Neural cell (in vitro differentiated cells): Measurements from ENCODE around the gene LXN. TPM values are rescaled to one million over a fixed set of nuclear protein-coding genes. Genes with fewer than 3 reads are reported as not detected.
"Not testable (repeated sequence)": the region's sequence is repeated elsewhere in the genome, so short reads cannot be mapped to it uniquely, and the experiment has no call there.

ENCODE experiments used
- H2AFZ ChIP-seq: fragments of 200-600, 300-800 bp; sonication (generic), shearing (Covaris generic); 2 replicates; pipeline ENCODE4 v1.6.0; 2014; ENCODE audit warnings: low read depth, mild to moderate bottlenecking, antibody characterized with exemption, low read length, moderate library complexity
- H3F3A ChIP-seq: fragments of 200-600 bp; shearing (Covaris generic); 2 replicates; pipeline ENCODE4 v1.6.1; 2016; ENCODE audit warnings: mild to moderate bottlenecking, moderate library complexity, mixed read lengths, antibody characterized with exemption, low read length; ENCODE audit not compliant: insufficient read depth, poor library complexity, severe bottlenecking
- H3K27ac ChIP-seq: fragments of 200-600, 300-800 bp; sonication (generic), shearing (Covaris generic); 2 replicates; pipeline ENCODE4 v1.5.1; 2014; ENCODE audit warnings: mild to moderate bottlenecking, low read length, moderate library complexity
- H3K27me3 ChIP-seq: fragments of 300-800, 200-600 bp; sonication (generic), shearing (Covaris generic); 2 replicates; pipeline ENCODE4 v1.6.0; 2014; ENCODE audit warnings: mild to moderate bottlenecking, low read depth, low read length, moderate library complexity; ENCODE audit not compliant: insufficient read depth
- H3K36me3 ChIP-seq: fragments of 300-800, 200-600 bp; sonication (generic), shearing (Covaris generic); 2 replicates; pipeline ENCODE4 v1.5.1; 2014; ENCODE audit warnings: mild to moderate bottlenecking, antibody characterized with exemption, low read length, moderate library complexity; ENCODE audit not compliant: insufficient read depth
- H3K4me2 ChIP-seq: fragments of 300-800, 200-600 bp; sonication (generic), shearing (Covaris generic); 2 replicates; pipeline ENCODE4 v1.6.0; 2014; ENCODE audit warnings: mild to moderate bottlenecking, low read length
- H3K4me3 ChIP-seq: fragments of 300-800, 200-600 bp; sonication (generic), shearing (Covaris generic); 2 replicates; pipeline ENCODE4 v1.5.1; 2014; ENCODE audit warnings: mild to moderate bottlenecking, low read length, moderate library complexity
- H3K79me2 ChIP-seq: fragments of 200-600 bp; shearing (Covaris generic); replicated peaks from 2 replicates; pipeline ENCODE4 v1.6.0; 2014; ENCODE audit warnings: mild to moderate bottlenecking, low read length, moderate library complexity; ENCODE audit not compliant: insufficient read depth
- H3K9ac ChIP-seq: fragments of 300-800, 200-600 bp; sonication (generic), shearing (Covaris generic); 2 replicates; pipeline ENCODE4 v1.6.1; 2016; ENCODE audit warnings: mild to moderate bottlenecking, low read length, mixed read lengths
- H3K9me2 ChIP-seq: fragments of 200-600 bp; shearing (Covaris generic); 2 replicates; pipeline ENCODE4 v1.6.1; 2016; ENCODE audit warnings: mild to moderate bottlenecking, low read length, mixed read lengths; ENCODE audit not compliant: insufficient read depth
- H3K9me3 ChIP-seq: fragments of 200-600, 300-800 bp; sonication (generic), shearing (Covaris generic); 2 replicates; pipeline ENCODE4 v1.6.1; 2016; ENCODE audit warnings: mild to moderate bottlenecking, mixed run types, low read length, moderate library complexity, mixed read lengths
- H4K20me1 ChIP-seq: fragments of 200-600 bp; shearing (Covaris generic); 2 replicates; pipeline ENCODE4 v1.6.1; 2016; ENCODE audit warnings: mild to moderate bottlenecking, mixed run types; ENCODE audit not compliant: insufficient read depth
- EP300 ChIP-seq: fragments of 450-650 bp; conservative IDR thresholded peaks from 2 replicates; pipeline ENCODE4 v1.6.1; 2014; ENCODE audit warnings: antibody characterized with exemption, mild to moderate bottlenecking, moderate library complexity; ENCODE audit not compliant: poor library complexity, severe bottlenecking
- MXI1 ChIP-seq: fragments of 450-650 bp; conservative IDR thresholded peaks from 2 replicates; pipeline ENCODE4 v1.6.1; 2014; ENCODE audit warnings: antibody characterized with exemption, mild to moderate bottlenecking; ENCODE audit not compliant: poor library complexity, severe bottlenecking
- POLR2AphosphoS5 ChIP-seq: IDR thresholded peaks from 2 replicates; pipeline ENCODE4 v1.6.1; 2012
- RAD21 ChIP-seq: fragments of 450-650 bp; conservative IDR thresholded peaks from 2 replicates; pipeline ENCODE4 v1.6.1; 2014; ENCODE audit warnings: antibody characterized with exemption, mild to moderate bottlenecking, moderate library complexity
- SMC3 ChIP-seq: fragments of 450-650 bp; conservative IDR thresholded peaks from 2 replicates; pipeline ENCODE4 v1.6.1; 2014; ENCODE audit warnings: antibody characterized with exemption, mild to moderate bottlenecking, moderate library complexity; ENCODE audit not compliant: poor library complexity
- TAF1 ChIP-seq: IDR thresholded peaks from 2 replicates; pipeline ENCODE4 v1.6.1; 2012; ENCODE audit warnings: low read depth
- polyA plus RNA-seq: library from polyadenylated mRNA; depleted of rRNA; stranded (reverse); fragments of >200 nt; gene quantifications from 2 replicates; pipeline ENCODE4 v1.2.3, GENCODE V29; 2014
- TF ChIP-seq, protein P1 (sequence below): fragments of 450-650 bp; IDR thresholded peaks from 2 replicates; pipeline ENCODE4 v1.5.1; 2014; ENCODE audit warnings: antibody characterized with exemption, mild to moderate bottlenecking, moderate library complexity; ENCODE audit not compliant: poor library complexity, severe bottlenecking
- TF ChIP-seq, protein P2 (sequence below): IDR thresholded peaks from 2 replicates; pipeline ENCODE4 v1.6.1; 2012; ENCODE audit warnings: borderline replicate concordance

LXN gene
- polyA plus RNA-seq, 1 donor from 2014 or later = 0.53 TPM

DNA sequence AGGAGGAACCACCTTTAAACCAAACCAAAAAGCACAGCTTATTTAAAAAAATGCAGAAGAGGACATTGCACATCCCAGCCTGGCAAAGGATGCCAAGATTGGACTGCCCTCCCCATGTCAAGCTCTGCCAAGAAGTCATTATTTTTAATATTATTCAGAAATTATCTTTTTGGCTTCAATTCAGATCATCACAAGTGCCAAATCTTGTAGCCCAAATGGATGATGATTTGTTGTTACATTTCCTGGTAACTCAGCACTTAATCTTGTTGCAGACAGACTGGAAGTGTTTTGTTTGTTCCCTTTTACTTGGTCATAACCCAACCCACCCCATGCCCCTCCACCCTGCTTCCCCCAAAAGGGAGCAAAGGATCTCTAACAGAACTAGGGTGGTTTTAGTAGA is 28.1 kb upstream of the LXN start:
- H3K36me3 ChIP-seq = no peaks in the 10 kb centered on the region
- H3F3A ChIP-seq = no peaks in the 10 kb centered on the region
- H4K20me1 ChIP-seq = no peaks in the 10 kb centered on the region
- H3K9ac ChIP-seq = no peak overlapping the region
- no peak overlapping the region for H3K4me2 ChIP-seq
- no peak overlapping the region for H2AFZ ChIP-seq
- TF ChIP-seq EP300 (no peak), SMC3 (no peak), POLR2AphosphoS5 (no peak), MXI1 (no peak), RAD21 (no peak)
- TF ChIP-seq, protein P1, sequence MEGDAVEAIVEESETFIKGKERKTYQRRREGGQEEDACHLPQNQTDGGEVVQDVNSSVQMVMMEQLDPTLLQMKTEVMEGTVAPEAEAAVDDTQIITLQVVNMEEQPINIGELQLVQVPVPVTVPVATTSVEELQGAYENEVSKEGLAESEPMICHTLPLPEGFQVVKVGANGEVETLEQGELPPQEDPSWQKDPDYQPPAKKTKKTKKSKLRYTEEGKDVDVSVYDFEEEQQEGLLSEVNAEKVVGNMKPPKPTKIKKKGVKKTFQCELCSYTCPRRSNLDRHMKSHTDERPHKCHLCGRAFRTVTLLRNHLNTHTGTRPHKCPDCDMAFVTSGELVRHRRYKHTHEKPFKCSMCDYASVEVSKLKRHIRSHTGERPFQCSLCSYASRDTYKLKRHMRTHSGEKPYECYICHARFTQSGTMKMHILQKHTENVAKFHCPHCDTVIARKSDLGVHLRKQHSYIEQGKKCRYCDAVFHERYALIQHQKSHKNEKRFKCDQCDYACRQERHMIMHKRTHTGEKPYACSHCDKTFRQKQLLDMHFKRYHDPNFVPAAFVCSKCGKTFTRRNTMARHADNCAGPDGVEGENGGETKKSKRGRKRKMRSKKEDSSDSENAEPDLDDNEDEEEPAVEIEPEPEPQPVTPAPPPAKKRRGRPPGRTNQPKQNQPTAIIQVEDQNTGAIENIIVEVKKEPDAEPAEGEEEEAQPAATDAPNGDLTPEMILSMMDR = no peak
- no peaks in the 10 kb centered on the region for H3K79me2 ChIP-seq
- H3K9me2 ChIP-seq = no peaks in the 10 kb centered on the region
- H3K27me3 ChIP-seq = no peaks in the 10 kb centered on the region
- no peak overlapping the region for H3K4me3 ChIP-seq
- H3K27ac ChIP-seq = no peak overlapping the region
- H3K9me3 ChIP-seq = no peaks in the 10 kb centered on the region

DNA sequence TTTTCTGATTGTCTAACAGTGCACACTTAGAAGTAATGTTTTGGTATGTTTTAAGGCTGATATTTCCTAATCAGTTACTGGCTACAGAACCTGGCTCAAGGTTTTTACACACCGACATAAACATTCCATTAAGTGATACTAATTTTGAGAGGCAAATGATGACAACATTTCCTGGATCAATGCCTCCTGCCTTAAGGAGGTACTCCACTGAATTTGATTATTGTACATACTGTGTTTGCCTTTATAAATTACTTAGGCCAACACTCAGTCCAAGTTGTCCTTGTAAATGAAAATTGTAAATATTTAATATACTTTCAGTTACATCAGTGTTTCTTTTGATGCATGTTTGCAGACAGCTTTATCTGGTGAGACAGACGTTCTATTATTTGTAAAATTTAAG is 24.2 kb upstream of the LXN start:
- Histone ChIP-seq H3K4me2 (no peak overlapping the region), H3K36me3 (no peaks in the 10 kb centered on the region), H3K27ac (no peak overlapping the region), H4K20me1 (no peaks in the 10 kb centered on the region), H2AFZ (no peak overlapping the region), H3K9me2 (no peaks in the 10 kb centered on the region), H3K4me3 (no peak overlapping the region), H3K27me3 (no peaks in the 10 kb centered on the region), H3K79me2 (no peaks in the 10 kb centered on the region), H3F3A (no peaks in the 10 kb centered on the region), H3K9ac (no peak overlapping the region), H3K9me3 (no peaks in the 10 kb centered on the region)
- TF ChIP-seq MXI1 (no peak), TAF1 (no peak)
- TF ChIP-seq, protein P1 = no peak
- TF ChIP-seq, protein P2, sequence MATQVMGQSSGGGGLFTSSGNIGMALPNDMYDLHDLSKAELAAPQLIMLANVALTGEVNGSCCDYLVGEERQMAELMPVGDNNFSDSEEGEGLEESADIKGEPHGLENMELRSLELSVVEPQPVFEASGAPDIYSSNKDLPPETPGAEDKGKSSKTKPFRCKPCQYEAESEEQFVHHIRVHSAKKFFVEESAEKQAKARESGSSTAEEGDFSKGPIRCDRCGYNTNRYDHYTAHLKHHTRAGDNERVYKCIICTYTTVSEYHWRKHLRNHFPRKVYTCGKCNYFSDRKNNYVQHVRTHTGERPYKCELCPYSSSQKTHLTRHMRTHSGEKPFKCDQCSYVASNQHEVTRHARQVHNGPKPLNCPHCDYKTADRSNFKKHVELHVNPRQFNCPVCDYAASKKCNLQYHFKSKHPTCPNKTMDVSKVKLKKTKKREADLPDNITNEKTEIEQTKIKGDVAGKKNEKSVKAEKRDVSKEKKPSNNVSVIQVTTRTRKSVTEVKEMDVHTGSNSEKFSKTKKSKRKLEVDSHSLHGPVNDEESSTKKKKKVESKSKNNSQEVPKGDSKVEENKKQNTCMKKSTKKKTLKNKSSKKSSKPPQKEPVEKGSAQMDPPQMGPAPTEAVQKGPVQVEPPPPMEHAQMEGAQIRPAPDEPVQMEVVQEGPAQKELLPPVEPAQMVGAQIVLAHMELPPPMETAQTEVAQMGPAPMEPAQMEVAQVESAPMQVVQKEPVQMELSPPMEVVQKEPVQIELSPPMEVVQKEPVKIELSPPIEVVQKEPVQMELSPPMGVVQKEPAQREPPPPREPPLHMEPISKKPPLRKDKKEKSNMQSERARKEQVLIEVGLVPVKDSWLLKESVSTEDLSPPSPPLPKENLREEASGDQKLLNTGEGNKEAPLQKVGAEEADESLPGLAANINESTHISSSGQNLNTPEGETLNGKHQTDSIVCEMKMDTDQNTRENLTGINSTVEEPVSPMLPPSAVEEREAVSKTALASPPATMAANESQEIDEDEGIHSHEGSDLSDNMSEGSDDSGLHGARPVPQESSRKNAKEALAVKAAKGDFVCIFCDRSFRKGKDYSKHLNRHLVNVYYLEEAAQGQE = no peak

DNA sequence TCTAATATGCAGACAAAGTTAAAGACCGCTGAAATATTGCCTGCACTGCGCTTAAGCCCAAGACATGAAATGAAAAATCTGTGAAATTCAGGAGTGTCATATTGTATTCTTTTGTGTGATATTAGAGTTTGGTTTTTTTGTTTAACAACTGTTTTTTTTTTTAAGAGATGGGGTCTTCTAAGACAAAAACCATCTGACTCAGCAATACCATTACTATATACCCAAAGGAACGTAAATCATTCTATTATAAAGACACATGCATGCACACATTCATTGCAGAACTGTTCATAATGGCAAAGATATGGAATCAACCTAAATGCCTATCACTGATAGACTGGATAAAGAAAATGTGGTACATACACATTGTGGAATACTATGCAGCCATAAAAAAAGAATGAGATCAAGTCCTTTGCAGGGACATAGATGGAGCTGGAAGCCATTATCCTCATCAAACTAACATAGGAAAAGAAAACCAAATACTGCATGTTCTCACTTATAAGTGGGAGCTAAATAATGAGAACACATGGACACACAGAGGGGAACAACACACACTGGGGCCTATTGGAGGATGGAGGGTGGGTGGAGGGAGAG is 21.5 kb upstream of the LXN start:
- H3K9me3 ChIP-seq, H3K27me3 ChIP-seq, H3K36me3 ChIP-seq, H3F3A ChIP-seq, H3K27ac ChIP-seq, H2AFZ ChIP-seq, H4K20me1 ChIP-seq, H3K4me2 ChIP-seq, H3K79me2 ChIP-seq, H3K9me2 ChIP-seq, H3K4me3 ChIP-seq, H3K9ac ChIP-seq: not testable (repeated sequence)
